ENCODE results near the gene STARD8. TPM values are rescaled to one million over a fixed set of nuclear protein-coding genes. Genes with fewer than 3 reads are reported as not detected.
"Not testable (repeated sequence)": the region's sequence is repeated elsewhere in the genome, so short reads cannot be mapped to it uniquely, and the experiment has no call there.

Gene STARD8
- total RNA-seq, 2 donors from 2014 or later: 1.1 to 1.3 TPM

GRCh38 chrX:68685685-68686084, 38.2 kb downstream of the STARD8 start:
- ATAC-seq (replicated peaks in 1 of 2): no peak
- DNase-seq: no peak
- Mint-ChIP-seq H3K9me3 (no peaks in the 10 kb centered on the region), H3K4me1 (ENCODE audit: low read depth) (peaks cover 28% of the 10 kb centered on the region), H3K27ac (no peak overlapping the region), H3K27me3 (ENCODE audit: low read depth) (peaks cover 34% of the 10 kb centered on the region), H3K4me3 (peak overlapping the region; percentile 76 to 82), H3K36me3 (ENCODE audit: insufficient read depth in 2 of 2) (no peaks in the 10 kb centered on the region)

DNA sequence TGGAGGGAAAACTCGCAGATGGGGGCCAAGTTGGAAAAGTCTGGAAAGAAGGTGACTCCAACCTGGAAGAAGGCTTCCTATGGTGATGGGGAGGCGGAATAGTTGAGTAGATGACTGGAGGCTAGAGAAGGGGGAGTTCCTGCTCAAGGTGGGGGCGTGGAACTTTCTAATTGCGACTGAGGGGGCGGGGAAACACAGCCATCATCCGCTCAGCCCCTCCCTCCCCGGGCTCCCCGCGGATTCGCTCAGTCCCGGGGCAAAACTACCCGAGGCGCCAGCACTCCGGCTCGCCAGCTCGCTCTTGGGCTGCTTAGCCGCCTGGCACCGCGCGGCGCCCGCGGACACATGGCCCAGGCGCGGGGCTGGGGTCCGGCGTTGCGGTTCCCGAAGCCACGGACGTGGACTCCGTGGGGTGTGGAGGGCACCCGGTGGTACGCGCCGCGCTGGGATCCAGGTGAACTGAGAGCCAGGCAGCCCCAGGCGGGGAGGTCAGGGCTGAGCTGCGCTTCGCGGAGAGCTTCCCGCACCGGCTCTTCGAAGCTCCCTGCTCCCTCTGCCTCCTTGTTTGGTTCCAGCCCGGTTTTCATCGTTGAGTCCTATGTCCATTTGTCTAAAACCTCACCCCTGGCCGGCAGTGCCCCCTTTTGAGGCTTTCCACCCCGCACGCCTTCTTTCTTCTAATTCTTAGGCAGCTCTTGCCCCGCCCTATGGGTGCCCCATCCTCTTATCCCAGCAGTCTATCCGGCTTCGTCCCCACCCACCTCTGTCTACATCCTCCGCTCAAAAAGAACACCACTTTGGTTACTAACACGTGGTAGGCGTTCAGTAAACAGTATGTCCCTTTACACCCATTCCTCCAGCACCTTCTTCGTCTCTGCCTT, 38.9 kb downstream of the STARD8 start:
- Mint-ChIP-seq H3K36me3 (ENCODE audit: insufficient read depth in 2 of 2) (no peaks in the 10 kb centered on the region), H3K9me3 (no peaks in the 10 kb centered on the region), H3K4me1 (ENCODE audit: low read depth) (peaks cover 28% of the 10 kb centered on the region), H3K27ac (no peak overlapping the region), H3K27me3 (ENCODE audit: low read depth) (peaks cover 40% of the 10 kb centered on the region), H3K4me3 (peak overlapping the region; percentile 76 to 82)
- DNase-seq (peak; percentile 27 to 35), ATAC-seq (replicated peaks in 1 of 2) (peak; percentile 56 to 73)

DNA sequence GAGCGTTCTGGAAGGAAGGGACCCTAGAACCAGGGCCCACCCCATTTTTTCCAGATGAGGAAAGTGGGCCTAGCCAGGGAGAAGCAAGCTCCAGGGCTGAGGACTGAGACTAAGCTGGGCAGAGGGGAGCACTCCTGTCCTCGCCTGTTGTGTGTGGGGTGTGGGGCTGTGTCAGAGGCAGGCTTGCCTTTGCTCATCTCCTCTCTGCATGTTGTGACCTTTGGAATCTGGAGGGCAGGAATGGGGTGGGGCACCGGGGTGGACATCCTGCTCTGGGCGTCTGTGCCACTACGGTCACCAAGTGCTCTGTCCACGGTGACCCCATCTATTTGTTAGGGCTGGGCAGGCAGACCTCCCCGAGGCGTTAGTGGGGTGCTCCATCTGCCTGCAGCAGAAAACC, 41.5 kb downstream of the STARD8 start:
- H3K4me3 Mint-ChIP-seq; H3K9me3 Mint-ChIP-seq; H3K36me3 Mint-ChIP-seq (ENCODE audit: insufficient read depth in 2 of 2); ATAC-seq (replicated peaks in 1 of 2); DNase-seq; H3K27ac Mint-ChIP-seq: not testable (repeated sequence)
- H3K4me1 Mint-ChIP-seq (ENCODE audit: low read depth): peaks cover 33% of the 10 kb centered on the region
- peaks cover 47% of the 10 kb centered on the region for H3K27me3 Mint-ChIP-seq (ENCODE audit: low read depth)

- Mint-ChIP-seq H3K27ac (no peak overlapping the region), H3K4me1 (ENCODE audit: low read depth) (peaks cover 35% of the 10 kb centered on the region), H3K27me3 (ENCODE audit: low read depth) (peaks cover 58% of the 10 kb centered on the region), H3K9me3 (no peaks in the 10 kb centered on the region), H3K4me3 (no peak overlapping the region), H3K36me3 (ENCODE audit: insufficient read depth in 2 of 2) (no peaks in the 10 kb centered on the region)
- peak in 1 of 2 donors; percentile 2 for DNase-seq
- no peak for ATAC-seq (replicated peaks in 1 of 2)
Observed at GRCh38 chrX:68690936-68691501, 43.6 kb downstream of the STARD8 start.

GRCh38 chrX:68691921-68692320, 44.5 kb downstream of the STARD8 start:
- Mint-ChIP-seq H3K4me3 (no peak overlapping the region), H3K4me1 (ENCODE audit: low read depth) (peaks cover 28% of the 10 kb centered on the region), H3K27ac (no peak overlapping the region), H3K36me3 (ENCODE audit: insufficient read depth in 2 of 2) (no peaks in the 10 kb centered on the region), H3K9me3 (no peaks in the 10 kb centered on the region), H3K27me3 (ENCODE audit: low read depth) (peaks cover 61% of the 10 kb centered on the region)
- DNase-seq (no peak), ATAC-seq (replicated peaks in 1 of 2) (no peak)

GRCh38 chrX:68692651-68693050, 45.2 kb downstream of the STARD8 start:
- Mint-ChIP-seq H3K9me3 (no peaks in the 10 kb centered on the region), H3K27ac (no peak overlapping the region), H3K4me1 (ENCODE audit: low read depth) (peaks cover 24% of the 10 kb centered on the region), H3K4me3 (peak overlapping the region; percentile 27 to 73), H3K27me3 (ENCODE audit: low read depth) (peaks cover 61% of the 10 kb centered on the region), H3K36me3 (ENCODE audit: insufficient read depth in 2 of 2) (no peaks in the 10 kb centered on the region)
- ATAC-seq (replicated peaks in 1 of 2): peak in 1 of 2 donors; percentile 28
- no peak for DNase-seq

GRCh38 chrX:68693481-68694434, 46.3 kb downstream of the STARD8 start:
- peak; percentile 48 to 62 for ATAC-seq (replicated peaks in 1 of 2)
- Mint-ChIP-seq H3K4me3 (peak overlapping the region; percentile 73 to 85), H3K4me1 (ENCODE audit: low read depth) (peaks cover 24% of the 10 kb centered on the region), H3K27me3 (ENCODE audit: low read depth) (peaks cover 64% of the 10 kb centered on the region), H3K27ac (no peak overlapping the region), H3K36me3 (ENCODE audit: insufficient read depth in 2 of 2) (no peaks in the 10 kb centered on the region), H3K9me3 (no peaks in the 10 kb centered on the region)
- DNase-seq: peak; percentile 7 to 9

GRCh38 chrX:68694435-68695205, 47.2 kb downstream of the STARD8 start:
- Mint-ChIP-seq H3K27ac (no peak overlapping the region), H3K9me3 (no peaks in the 10 kb centered on the region), H3K36me3 (ENCODE audit: insufficient read depth in 2 of 2) (no peaks in the 10 kb centered on the region), H3K27me3 (ENCODE audit: low read depth) (peaks cover 64% of the 10 kb centered on the region), H3K4me1 (ENCODE audit: low read depth) (peaks cover 24% of the 10 kb centered on the region), H3K4me3 (peak overlapping the region; percentile 73 to 85)
- ATAC-seq (replicated peaks in 1 of 2): peak; percentile 72 to 75
- peak in 1 of 2 donors; percentile 30 for DNase-seq

DNA sequence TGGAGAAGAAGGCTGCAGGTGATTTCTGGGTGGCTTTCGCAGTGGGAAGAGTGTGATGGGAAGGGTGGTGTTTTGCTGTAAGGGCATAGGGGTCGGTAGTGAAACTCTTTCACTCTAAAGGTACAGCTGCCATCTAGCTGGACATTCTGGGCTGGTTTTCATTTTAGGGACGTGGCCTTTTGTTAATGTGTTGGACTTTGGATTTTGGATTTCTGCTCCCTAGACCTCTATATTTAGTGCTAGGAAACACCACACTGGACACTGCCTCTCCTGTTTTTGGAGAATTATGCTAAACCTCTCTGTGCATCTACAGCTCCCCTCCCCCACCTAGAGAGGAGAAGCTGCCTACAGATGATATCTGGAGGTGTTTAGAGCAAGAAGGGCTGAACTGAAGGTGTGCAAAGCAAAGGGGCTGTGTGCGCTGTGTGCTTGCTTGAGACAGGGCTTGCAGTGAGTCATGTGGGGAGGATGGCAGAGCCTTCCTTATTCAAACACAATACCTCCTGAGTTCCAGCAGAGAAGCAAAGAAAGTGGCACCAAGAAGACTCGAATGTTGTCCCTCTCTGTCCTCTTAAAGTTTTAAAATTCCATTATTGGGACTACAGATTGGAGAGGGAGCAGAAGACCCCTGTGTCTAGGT, 47.9 kb downstream of the STARD8 start:
- H3K4me3 Mint-ChIP-seq: no peak overlapping the region
- H3K36me3 Mint-ChIP-seq (ENCODE audit: insufficient read depth in 2 of 2): no peaks in the 10 kb centered on the region
- peaks cover 64% of the 10 kb centered on the region for H3K27me3 Mint-ChIP-seq (ENCODE audit: low read depth)
- H3K4me1 Mint-ChIP-seq (ENCODE audit: low read depth): peaks cover 24% of the 10 kb centered on the region
- H3K9me3 Mint-ChIP-seq: no peaks in the 10 kb centered on the region
- no peak overlapping the region for H3K27ac Mint-ChIP-seq
- ATAC-seq (replicated peaks in 1 of 2): no peak
- no peak for DNase-seq

GRCh38 chrX:68696267-68696990, 49.0 kb downstream of the STARD8 start:
- H3K27ac Mint-ChIP-seq: no peak overlapping the region
- H3K4me3 Mint-ChIP-seq: no peak overlapping the region
- ATAC-seq (replicated peaks in 1 of 2): no peak

GRCh38 chrX:68697036-68697435, 49.6 kb downstream of the STARD8 start:
- DNase-seq: no peak
- peaks cover 61% of the 10 kb centered on the region for H3K27me3 Mint-ChIP-seq (ENCODE audit: low read depth)
- H3K27ac Mint-ChIP-seq: no peak overlapping the region
- no peaks in the 10 kb centered on the region for H3K9me3 Mint-ChIP-seq
- no peaks in the 10 kb centered on the region for H3K36me3 Mint-ChIP-seq (ENCODE audit: insufficient read depth in 2 of 2)
- H3K4me3 Mint-ChIP-seq: no peak overlapping the region
- H3K4me1 Mint-ChIP-seq (ENCODE audit: low read depth): peaks cover 24% of the 10 kb centered on the region
- ATAC-seq (replicated peaks in 1 of 2): no peak

More at GRCh38 chrX:68696267-68696990, 49.0 kb downstream of the STARD8 start:
- Mint-ChIP-seq H3K36me3 (ENCODE audit: insufficient read depth in 2 of 2) (no peaks in the 10 kb centered on the region), H3K27me3 (ENCODE audit: low read depth) (peaks cover 63% of the 10 kb centered on the region), H3K4me1 (ENCODE audit: low read depth) (peaks cover 24% of the 10 kb centered on the region), H3K9me3 (no peaks in the 10 kb centered on the region)
- DNase-seq: no peak

Data from activated T-cell treated with anti-CD3 and anti-CD28 coated beads, Interleukin-2, amount 50 U/mL, for 72 hours (primary cell).